Superior temporal gyrus (tissue), 1 donor: ENCODE data around the gene HSF4.

Experiments
- DNase-seq: peaks from one replicate; pipeline ENCODE4 v3.0.0-alpha.2; 2016; ENCODE audit errors: extremely low spot score

Gene HSF4

DNA sequence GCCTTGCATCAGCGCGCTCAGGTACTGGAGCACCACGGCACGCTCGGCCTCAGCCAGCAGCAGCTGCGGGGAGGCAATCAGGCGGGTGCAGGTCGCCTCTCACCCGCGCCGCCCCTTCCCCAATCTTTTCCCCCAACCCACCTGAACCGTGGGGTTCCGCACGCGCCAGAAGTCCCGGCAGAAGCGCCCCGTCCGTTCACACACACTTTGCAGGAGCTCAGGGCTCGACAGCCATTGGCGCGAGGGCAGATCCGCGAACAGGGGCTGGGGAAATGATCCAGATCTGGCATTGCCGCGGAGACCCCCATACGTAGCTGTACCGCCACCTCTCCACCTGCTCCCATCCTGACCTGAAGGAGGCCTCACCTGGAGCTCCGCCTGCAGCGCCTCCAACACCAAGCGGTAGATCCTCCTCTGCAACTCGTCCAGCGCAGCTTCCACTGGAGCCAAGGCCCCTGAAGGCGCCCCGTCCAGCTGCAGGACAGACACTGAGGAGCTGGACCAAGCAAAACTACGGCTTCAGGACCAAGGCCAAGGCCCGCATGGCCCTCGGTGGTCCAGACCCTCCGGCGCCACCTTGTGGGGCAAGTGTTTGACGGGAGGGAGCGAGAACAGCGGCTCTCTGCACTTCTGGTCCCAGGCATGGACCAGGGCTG lies 20.6 kb downstream of the HSF4 start:
- DNase-seq: peak; percentile 81

DNA sequence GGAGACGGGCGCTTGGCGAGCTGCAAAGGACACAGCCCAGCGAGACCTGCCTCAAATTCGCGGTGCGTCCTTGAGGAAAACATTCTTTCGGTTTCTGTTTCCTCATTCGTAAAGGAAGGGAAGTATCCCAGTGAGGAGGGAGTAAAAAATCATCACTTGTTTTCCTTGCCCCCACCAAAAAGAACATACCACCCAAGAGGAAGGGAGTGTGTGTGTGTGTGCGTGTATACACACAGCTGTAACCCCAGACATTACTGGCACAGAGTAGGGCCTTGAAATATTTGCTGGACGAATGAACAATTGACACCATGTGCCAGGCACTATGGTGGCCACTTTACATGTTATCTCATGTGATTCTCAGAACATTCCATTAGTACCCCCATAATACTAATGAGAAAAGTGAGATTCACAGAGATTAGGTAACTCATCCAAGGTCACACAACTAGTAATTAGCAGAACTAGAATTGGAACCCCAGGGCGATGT lies 21.1 kb downstream of the HSF4 start:
- DNase-seq: no peak

DNA sequence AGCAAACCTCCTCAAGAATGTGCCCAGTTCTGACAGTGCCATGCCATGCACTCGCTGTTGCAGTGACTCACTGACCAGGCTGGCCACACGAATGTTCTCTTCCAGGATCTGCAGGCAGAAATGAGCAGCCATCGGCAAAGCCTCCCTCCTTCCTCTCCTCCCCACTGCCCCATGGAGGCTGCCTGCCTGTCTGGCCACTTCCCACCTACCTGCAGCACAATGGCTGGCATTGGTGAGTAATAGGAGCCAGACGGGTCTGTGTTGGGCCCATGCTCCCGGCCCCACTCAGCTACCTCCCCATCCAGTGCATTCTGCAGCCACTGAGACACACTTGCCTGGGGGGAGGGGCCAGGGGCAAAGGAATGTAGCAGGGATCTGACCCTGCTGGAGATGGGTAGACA lies 22.0 kb downstream of the HSF4 start:
- DNase-seq: no peak

DNA sequence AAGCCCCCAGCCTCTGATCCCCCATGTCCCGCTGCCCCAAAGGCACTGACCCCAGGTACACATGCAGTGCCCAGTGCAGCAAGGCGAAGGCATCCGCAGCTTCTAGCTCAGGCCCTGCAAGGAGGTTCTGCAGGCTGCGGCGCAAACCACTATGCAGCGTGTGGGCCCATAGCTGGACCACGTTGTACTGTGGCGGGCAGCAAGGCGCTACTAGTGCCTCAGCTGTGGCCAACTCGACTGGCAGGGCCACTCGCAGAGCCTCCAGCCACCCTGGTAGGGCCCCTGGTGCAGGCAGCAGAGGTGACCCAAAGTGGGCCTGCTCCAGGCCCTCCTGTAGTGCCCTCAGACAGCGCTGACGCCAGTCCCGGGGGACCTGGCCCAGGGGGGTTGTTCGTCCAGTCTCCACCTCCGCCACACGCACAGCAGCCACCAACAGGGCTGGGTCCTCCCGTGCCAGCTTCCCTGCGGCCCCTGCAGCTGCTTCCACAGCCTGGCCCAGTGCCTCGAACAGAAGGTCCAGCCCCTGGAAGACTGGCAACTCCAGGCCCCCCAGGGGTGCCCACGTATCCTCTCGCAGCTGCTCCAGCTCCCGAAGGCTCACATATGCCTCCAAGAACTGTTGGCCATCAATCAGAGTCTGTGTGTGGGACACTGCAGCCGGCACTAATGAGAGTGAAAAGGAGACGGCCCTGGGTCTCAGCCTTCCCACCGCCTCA lies 22.8 kb downstream of the HSF4 start:
- no peak for DNase-seq

DNA sequence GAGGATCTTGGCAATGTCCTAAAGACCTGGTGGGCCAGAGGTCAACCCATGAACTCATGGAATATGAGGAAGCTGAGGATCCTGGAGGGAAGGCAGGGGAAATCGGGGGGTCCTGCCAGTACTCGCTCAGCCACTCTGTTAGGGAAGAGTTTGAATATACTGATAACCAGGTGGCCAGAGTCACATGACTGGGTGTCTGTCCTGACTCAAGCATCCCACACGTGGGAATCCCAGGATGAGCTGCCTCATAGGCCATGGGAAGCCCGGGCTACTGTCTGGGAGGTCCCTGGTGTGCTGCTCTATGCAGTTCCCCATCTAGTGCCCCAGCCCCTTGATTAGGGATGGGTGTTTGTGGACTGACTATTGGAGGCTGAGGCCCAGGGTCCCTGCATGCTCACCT lies 23.8 kb downstream of the HSF4 start:
- no peak for DNase-seq

DNA sequence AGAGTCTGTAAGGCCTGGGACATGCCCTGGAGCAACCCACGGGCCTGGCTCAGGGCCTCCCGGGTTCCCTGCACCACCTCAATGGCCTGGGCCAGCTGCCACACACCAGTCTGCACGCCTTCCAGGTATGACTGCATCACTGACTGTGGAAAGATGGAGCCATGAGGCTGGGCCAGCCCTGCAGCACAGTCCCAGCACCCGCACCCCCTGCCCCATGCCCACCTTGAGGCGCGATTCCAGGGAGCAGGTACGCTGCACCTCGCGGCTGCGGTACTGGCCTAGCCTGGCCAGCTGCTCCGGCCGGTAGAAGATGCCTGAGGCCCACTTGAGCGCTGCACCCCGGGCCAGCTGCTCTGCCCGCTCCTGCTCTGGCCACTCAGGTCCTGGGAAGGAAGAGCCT lies 24.3 kb downstream of the HSF4 start:
- no peak for DNase-seq

DNA sequence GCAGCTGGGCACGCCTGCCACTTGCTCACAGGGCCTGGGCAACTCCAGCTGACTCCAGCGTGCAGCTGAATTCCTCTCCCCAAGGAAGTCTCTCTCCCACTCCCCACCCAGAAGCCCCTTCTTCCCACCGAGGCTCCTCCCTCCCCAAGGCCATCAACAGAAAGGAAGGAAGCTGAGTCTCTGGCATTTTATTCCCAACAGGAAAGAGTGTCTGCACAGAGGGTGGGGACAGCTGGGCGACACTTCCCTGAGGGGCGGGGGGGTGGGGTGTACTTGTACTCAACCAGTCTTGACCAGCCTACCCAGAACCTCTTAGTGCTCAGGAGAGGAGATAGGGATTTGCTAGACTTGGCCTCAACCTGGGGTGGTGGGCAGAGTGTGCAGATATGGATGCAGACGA lies 25.5 kb downstream of the HSF4 start, which contains the start of gene EXOC3L1:
TSS of gene EXOC3L1 (minus strand) at position 96 of the 400 bp plus-strand sequence. CDS start 460 bp downstream, outside the sequence.
- no peak for DNase-seq

DNA sequence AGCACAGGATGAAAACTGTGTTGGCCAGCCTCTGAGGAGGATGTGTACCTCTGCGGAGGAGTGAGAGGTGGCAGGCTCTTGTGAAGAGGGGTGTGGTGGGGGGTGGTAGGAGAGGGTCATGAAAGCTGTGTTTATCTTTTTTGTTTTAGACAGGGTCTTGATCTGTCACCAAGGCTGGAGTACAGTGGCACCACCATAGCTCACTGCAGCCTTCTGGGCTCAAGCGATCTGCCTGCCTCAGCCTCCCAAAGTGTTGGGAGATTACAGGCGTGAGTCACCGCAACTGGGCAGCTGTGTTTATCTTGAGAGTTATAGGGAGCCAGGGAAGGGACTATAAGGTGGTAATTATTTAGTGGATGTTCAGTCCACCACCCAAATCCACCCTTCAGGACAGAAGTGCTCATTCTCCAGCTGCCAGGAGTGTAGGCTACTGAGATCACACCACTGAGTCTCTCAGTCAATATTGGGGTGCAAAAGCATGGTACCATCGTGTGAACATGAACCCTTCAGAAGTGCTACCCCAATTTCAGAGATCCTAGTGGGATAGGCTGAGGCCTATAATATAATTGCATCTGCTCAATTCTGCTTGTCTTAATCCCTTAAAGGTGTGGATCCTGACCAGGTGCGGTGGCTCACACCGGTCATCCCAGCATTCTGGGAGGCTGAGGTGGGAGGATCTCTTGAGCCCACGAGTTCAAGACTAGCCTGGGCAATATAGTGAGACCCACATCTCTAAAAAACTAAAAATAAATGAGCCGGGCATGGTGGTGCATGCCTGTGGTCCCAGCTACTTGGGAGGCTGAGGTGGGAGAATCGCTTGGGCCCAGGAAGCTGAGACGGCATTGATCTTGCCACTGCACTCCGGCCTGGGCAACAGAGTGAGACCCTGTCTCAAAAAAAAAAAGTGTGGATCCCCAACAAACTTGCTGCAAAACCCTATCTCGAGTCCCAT lies 26.2 kb downstream of the HSF4 start:
- no peak for DNase-seq

DNA sequence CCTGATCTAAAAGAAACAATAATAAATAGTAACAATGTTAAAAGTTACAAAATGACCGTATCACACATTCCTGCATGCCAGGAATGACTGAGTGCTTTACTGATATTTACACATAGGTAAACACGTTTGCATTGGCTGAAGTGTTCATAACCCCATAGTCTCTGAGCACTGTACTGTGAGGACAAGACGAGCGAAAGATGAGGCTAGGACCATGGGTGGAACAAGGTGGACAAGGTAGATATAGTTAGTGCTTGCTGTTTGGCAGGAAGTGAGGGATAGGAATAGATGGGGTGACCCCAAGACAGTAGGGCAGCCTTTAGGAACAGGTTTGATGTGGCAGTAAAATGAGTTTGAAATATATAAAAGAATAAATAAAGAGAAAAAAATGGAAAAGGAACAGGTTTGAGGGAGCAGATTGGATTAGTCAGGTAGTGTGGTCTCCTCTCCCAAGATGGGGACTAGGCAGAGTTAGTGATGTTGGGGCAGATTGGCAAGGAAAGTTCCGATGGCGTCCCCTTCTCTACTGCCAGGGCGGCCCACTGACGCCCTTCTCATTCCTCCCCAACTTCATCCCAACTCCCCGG lies 27.0 kb downstream of the HSF4 start:
- no peak for DNase-seq

DNA sequence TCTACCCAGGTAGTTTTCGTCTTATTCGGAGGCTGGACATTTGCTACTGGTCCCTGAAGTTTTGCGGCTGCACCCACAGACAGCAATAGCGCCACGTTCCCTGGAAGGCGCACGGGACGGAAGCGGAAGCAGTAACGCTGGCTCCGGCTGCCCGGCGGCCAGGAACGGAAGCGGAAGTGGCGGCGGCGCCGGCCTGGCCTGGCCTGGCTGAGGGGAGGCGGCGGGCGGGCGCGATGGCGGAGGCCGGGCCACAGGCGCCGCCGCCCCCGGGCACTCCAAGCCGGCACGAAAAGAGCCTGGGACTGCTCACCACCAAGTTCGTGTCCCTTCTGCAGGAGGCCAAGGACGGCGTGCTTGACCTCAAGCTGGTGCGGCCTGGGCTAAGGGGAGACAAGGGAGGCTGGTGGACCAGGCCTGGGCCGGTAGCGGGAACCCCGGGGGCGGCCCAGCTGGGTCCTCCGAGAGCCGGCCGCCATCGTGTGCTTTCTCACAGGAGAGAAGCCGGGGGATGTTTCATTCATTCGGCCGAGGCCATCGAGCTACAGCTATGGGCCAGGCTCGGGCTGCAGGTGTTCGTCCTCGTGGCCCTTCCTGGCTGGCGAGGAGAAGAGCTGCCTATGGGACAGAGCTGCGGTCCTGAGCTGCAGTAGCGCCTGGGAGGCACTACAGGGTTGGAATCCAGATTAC lies 27.6 kb downstream of the HSF4 start, which contains the start of gene E2F4:
TSS of gene E2F4 (plus strand) at position 161 of the 687 bp plus-strand sequence. CDS start at position 234, 73 bp downstream.
- DNase-seq: peak; percentile 96

DNA sequence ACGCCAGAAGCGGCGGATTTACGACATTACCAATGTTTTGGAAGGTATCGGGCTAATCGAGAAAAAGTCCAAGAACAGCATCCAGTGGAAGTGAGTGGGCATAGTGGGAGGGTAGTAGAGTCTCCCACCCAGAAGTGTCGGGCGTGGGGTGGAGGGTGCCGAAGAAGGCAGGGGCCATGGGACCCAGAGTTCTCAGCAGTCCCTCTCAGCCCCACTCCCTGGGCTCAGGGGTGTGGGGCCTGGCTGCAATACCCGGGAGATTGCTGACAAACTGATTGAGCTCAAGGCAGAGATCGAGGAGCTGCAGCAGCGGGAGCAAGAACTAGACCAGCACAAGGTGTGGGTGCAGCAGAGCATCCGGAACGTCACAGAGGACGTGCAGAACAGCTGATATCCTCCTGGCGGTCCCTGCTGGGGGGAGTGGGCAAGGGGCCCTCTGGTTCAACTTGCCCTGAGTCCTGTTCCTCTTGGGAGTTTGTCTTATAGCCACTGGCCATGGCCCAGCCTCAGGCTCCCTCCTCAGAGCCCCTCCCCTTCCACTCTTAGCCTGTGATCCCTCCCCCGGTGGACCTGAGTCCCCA lies 28.3 kb downstream of the HSF4 start:
- no peak for DNase-seq

DNA sequence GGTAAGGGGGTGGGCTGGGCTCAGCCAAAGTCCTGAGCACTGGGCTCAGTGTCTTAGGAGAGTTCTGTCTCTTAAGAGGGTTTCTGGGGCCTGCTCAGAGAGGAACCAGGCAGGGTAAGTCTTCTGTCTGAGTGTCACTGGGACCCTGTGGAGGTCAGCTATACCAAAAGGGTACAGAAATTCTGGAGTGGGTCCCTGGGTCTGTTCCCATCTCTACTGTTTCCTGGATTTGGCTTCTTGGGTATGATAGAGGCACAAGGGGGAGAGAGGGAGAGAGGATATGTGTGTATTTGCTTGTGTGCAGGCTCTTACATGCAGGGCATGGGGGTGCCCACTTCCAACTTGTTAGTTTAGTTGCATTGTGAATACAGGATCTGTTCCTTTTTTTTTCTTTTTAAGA lies 29.0 kb downstream of the HSF4 start:
- no peak for DNase-seq

DNA sequence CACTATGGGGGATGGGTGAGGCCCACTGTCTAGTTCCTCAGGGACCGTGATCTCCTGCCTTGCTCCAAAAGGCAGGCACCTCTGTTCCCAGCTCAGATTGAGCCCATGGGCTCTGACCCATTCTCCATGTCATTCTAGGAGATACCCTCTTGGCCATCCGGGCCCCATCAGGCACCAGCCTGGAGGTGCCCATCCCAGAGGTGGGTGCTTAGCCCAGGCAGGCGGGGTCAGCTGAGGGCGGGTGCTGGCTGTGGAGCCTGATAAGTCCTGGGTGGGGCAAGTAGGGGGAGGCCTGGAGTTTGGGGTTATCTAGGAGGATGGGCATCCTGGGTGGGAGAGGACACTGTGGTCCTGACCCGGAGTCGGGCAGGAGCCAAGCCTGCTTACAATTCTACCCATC lies 29.7 kb downstream of the HSF4 start:
- no peak for DNase-seq

DNA sequence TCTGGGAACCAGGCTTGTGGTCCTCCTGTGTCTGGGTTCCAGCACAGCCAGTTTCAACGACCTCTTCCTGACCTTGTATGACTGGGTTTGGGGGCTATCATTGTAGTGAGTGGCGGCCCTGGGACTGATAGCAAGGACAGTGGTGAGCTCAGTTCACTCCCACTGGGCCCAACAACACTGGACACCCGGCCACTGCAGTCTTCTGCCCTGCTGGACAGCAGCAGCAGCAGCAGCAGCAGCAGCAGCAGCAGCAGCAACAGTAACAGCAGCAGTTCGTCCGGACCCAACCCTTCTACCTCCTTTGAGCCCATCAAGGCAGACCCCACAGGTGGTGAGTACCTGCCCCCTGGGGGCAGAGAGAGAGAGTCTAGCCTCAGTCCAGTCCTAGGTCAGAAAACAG lies 31.1 kb downstream of the HSF4 start:
- DNase-seq: no peak

DNA sequence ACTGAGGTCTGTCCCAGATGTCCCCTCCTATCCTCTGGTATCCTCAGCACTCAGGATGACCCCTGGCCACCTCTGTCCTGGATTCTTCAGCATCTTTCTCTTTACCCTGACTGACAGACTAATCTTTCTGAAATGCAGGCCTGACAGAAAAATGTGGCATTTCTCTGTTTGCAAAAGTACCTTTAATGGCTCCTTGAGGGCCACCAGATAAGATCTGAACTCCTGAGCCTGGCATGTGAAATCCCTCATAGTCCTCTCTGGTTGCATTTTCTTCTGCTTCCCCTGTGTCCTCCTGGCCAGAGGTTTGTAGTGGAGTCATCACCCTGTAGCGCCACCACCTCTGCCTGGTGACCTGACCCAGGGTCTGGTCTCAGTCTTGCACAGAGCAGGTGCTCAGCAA lies 32.3 kb downstream of the HSF4 start:
- no peak for DNase-seq

DNA sequence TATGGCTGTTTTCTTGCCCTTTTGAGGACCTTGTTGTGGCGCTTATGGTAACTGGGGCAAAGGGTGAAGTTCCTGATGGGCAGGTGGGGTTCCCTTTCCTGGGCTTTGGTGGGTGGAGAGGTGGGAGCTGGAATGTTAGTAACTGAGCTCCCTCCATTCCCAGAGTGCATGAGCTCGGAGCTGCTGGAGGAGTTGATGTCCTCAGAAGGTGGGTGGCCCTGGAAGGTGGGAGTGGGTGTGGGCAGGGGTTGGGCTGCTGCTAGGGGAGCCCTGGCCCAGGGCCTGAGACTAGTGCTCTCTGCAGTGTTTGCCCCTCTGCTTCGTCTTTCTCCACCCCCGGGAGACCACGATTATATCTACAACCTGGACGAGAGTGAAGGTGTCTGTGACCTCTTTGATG lies 33.2 kb downstream of the HSF4 start:
- no peak for DNase-seq

DNA sequence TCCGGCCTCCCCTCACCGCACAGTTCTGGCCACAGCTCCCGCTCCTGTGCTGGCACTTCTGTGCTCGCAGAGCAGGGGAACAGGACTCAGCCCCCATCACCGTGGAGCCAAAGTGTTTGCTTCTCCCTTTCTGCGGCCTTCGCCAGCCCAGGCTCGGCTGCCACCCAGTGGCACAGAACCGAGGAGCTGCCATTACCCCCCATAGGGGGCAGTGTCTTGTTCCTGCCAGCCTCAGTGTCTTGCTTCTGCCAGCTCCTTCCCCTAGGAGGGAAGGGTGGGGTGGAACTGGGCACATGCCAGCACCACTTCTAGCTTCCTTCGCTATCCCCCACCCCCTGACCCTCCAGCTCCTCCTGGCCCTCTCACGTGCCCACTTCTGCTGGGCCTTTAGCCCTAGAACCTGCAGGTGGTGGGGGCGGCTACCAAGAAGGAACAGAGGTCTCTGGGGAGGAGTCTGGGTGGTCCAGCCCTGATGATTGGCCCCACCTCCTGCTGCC lies 33.7 kb downstream of the HSF4 start:
- DNase-seq: peak; percentile 61

DNA sequence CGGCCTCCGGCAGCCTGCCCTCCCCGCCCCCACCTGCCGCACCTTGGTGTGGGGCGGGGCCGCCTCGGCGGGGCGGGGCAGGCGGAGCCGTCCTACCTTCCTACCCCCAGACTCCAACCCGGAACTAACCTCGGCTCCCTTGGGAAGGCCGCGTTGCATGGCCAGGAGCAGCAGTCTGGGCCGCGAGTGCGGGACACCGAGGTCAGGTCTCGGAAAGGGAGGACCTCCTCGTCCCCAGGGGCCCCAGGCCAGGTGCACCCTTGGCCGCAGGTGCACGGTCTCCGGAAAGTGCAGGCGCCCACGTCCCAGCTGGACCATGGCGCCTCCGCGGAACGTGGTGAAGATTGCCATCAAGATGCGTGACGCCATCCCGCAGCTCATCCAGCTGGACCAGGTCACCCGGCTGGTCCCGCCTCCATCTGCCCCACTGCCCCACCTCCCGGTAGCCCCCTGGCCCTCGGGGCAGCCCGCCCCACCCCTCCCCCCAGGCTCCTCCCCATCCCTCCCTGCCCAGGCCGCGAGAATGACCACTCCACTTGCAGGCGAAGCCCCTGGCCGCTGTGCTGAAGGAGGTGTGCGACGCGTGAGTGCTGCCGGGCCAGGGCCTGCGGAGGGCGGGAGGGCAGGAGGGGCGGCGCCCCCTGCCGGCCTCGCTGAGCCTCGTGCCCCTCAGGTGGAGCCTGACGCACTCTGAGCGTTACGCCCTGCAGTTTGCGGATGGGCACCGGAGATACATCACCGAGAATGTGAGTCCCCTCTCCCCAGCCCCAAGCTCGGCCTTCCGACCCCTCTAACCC lies 34.7 kb downstream of the HSF4 start, which contains the start of gene ELMO3:
TSS of gene ELMO3 (plus strand) at position 121 of the 797 bp plus-strand sequence. CDS start at position 317, 196 bp downstream.
- no peak for DNase-seq

DNA sequence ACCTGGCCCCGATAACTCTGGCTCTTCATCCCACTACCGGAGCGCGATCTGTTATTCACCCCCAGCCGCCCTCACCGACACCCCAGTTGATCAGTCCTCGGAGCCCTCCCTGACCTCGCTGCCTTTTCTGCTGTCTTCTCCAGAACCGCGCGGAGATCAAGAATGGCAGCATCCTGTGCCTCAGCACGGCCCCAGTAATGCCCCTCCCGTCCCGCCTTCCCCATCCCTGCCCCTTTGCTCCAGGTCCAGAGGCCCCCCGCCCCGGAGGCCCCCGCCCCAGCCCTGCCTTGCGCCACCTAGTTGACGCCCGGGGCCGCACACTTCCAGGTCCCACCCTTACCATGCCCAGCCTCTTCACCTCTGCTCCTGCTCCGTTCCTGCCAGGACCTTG lies 35.3 kb downstream of the HSF4 start:
- DNase-seq: no peak

DNA sequence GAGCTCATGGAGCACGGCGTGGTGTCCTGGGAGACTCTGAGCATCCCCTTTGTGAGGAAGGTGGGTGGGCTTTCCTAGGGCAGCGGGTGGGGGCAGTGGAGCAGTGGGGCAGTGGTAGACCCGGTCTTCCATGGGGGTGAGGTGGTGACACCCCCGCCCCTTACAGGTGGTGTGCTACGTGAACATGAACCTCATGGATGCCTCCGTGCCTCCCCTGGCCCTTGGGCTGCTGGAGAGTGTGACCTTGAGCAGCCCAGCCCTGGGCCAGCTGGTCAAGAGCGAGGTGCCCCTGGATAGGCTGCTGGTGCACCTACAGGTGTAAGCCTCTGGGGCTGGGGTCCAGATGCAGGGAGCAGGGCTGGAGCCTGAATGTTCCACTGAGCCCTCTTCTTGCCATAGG lies 35.9 kb downstream of the HSF4 start:
- DNase-seq: no peak
